Sigmoid colon (tissue), 4 donors: ENCODE data around the gene BCAS3.

Source experiments
- CTCF ChIP-seq, 4 experiments: fragments of 450-650 bp in 3 of 4; fragments of 200-600 bp in 1 of 4; IDR thresholded peaks; one replicate each; pipeline ENCODE4 v1.5.1; 2016 to 2019; ENCODE audit warnings: antibody characterized with exemption in 4 of 4, mild to moderate bottlenecking in 3 of 4, moderate library complexity in 2 of 4
- EP300 ChIP-seq, 4 donors: sonication (generic); formaldehyde crosslinking; IDR thresholded peaks; one replicate each; pipeline ENCODE4 v1.6.1; 2017; ENCODE audit warnings: antibody characterized with exemption in 4 of 4

GRCh38 chr17:61167075-61167474, 489.4 kb downstream of the BCAS3 start:
- TF ChIP-seq CTCF (IDR thresholded peaks at IDR 0.05) (no peak), EP300 (IDR thresholded peaks at IDR 0.05) (no peak)
